ENCODE data around the gene VTCN1. TPM values are rescaled to one million over a fixed set of nuclear protein-coding genes. Genes with fewer than 3 reads are reported as not detected.

Gene VTCN1
- total RNA-seq, 4 donors from 2014 or later, result not detected

GRCh38 chr1:117201808-117202207 is 8.9 kb downstream of the VTCN1 start:
- Histone ChIP-seq H3K36me3 (no peaks in the 10 kb centered on the region), H3K9me3 (no peaks in the 10 kb centered on the region), H3K27ac (no peak overlapping the region), H3K4me1 (no peaks in the 10 kb centered on the region), H3K27me3 (no peaks in the 10 kb centered on the region), H3K4me3 (replicated peaks in 1 of 3) (no peak overlapping the region)
- no peak for TF ChIP-seq POLR2A (IDR thresholded peaks at IDR 0.05)
- TF ChIP-seq, protein P1, sequence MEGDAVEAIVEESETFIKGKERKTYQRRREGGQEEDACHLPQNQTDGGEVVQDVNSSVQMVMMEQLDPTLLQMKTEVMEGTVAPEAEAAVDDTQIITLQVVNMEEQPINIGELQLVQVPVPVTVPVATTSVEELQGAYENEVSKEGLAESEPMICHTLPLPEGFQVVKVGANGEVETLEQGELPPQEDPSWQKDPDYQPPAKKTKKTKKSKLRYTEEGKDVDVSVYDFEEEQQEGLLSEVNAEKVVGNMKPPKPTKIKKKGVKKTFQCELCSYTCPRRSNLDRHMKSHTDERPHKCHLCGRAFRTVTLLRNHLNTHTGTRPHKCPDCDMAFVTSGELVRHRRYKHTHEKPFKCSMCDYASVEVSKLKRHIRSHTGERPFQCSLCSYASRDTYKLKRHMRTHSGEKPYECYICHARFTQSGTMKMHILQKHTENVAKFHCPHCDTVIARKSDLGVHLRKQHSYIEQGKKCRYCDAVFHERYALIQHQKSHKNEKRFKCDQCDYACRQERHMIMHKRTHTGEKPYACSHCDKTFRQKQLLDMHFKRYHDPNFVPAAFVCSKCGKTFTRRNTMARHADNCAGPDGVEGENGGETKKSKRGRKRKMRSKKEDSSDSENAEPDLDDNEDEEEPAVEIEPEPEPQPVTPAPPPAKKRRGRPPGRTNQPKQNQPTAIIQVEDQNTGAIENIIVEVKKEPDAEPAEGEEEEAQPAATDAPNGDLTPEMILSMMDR (IDR thresholded peaks at IDR 0.05), result no peak
- 78 to 85% methylated on average over 1 of the region's 1 CpG for WGBS, 2 donors
- intact Hi-C loops (cut with DNase I), result no loop called here
- DNase-seq, result no peak

GRCh38 chr1:117198097-117198496 is 12.6 kb downstream of the VTCN1 start:
- WGBS, 2 donors, result 86 to 91% methylated on average over 2 of the region's 2 CpGs
- intact Hi-C loops (cut with DNase I), result no loop called here
- TF ChIP-seq POLR2A (IDR thresholded peaks at IDR 0.05), result no peak
- TF ChIP-seq, protein P1 (IDR thresholded peaks at IDR 0.05), result no peak
- Histone ChIP-seq H3K9me3 (no peaks in the 10 kb centered on the region), H3K27me3 (no peaks in the 10 kb centered on the region), H3K36me3 (no peaks in the 10 kb centered on the region), H3K27ac (no peak overlapping the region), H3K4me3 (replicated peaks in 1 of 3) (no peak overlapping the region), H3K4me1 (no peaks in the 10 kb centered on the region)
- no peak for DNase-seq

GRCh38 chr1:117189726-117190125 is 21.0 kb downstream of the VTCN1 start:
- TF ChIP-seq, protein P1 (IDR thresholded peaks at IDR 0.05), result no peak
- Histone ChIP-seq H3K36me3 (no peaks in the 10 kb centered on the region), H3K9me3 (no peaks in the 10 kb centered on the region), H3K4me1 (no peaks in the 10 kb centered on the region), H3K27me3 (no peaks in the 10 kb centered on the region), H3K4me3 (replicated peaks in 1 of 3) (no peak overlapping the region), H3K27ac (no peak overlapping the region)
- no peak for DNase-seq
- 90 to 93% methylated on average over 1 to 2 of the region's 2 CpGs for WGBS, 2 donors
- intact Hi-C loops (cut with DNase I), result no loop called here

DNA sequence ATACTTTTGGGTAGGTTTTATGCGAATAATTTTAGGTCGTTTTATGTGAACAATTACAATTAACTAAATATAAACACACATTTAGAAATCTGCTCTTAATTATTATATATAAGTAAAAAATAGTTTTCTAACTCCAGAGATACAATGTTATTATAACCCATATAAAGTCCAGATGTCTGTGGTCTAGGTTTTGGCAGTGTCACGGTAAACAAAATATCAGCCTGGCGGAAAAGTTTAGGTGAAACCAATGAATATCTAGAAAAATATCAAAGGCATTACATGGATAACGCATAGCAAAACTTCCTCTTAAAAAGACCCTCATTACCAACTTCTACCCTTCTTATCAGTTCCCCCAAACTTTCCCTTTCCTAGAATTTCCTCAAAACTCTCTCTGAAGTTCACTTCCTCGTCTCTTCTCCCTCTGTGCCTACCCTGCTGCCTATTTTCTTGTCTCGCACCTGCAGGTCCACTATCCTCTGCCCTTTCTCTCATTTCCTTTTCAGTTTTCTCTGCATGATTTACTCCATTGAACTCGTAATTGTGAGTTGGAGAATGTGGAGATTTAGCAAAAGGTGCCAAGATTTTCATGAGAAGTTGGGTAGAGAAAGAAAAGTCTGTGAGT is 21.8 kb downstream of the VTCN1 start:
- 60 to 64% methylated on average over 8 of the region's 8 CpGs for WGBS, 2 donors
- H3K27me3 ChIP-seq, result no peaks in the 10 kb centered on the region
- intact Hi-C loops (cut with DNase I), result no loop called here
- H3K27ac ChIP-seq, result no peak overlapping the region
- H3K36me3 ChIP-seq, result no peaks in the 10 kb centered on the region
- TF ChIP-seq, protein P1 (IDR thresholded peaks at IDR 0.05), result no peak
- no peak for TF ChIP-seq POLR2A (IDR thresholded peaks at IDR 0.05)
- DNase-seq, result no peak
- no peaks in the 10 kb centered on the region for H3K4me1 ChIP-seq
- no peak overlapping the region for H3K4me3 ChIP-seq (replicated peaks in 1 of 3)
- no peaks in the 10 kb centered on the region for H3K9me3 ChIP-seq

DNA sequence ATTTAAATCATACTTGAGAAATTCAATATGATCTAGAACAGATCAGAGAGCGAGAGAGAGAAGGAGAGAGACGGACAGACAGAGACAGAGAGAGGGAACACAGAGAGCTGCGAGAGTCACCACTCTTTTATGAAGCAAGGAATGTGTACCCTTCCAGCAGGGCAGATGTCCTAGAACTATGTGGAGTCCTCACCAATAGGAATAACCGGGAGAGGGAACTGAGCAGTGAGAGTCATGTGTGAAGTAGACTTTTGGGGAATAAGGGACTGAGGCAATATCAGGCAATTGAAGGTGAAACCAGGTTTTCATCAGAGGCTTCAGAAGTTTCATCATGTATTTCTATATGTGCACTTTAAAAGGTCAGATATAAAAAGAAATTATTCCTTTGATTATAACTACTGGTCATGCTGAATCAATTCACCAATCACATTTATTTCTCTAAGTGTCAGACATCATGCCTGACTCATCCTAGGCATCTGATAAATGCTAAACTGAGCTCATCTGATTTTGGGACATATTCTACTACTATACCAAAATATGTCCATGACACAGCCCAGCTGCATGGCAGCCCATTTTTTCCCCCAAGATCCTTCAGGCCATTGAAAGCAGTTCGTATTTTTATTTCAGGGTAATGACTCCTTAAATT is 22.4 kb downstream of the VTCN1 start:
- no peaks in the 10 kb centered on the region for H3K27me3 ChIP-seq
- WGBS, 2 donors, result 81 to 84% methylated on average over 5 of the region's 5 CpGs

More for the DNA sequence above, 22.4 kb downstream of the VTCN1 start:
- Histone ChIP-seq H3K27ac (no peak overlapping the region), H3K9me3 (no peaks in the 10 kb centered on the region), H3K4me3 (replicated peaks in 1 of 3) (no peak overlapping the region), H3K36me3 (no peaks in the 10 kb centered on the region), H3K4me1 (no peaks in the 10 kb centered on the region)
- intact Hi-C loops (cut with DNase I), result no loop called here
- TF ChIP-seq, protein P1 (IDR thresholded peaks at IDR 0.05), result no peak
- TF ChIP-seq POLR2A (IDR thresholded peaks at IDR 0.05), result no peak
- no peak for DNase-seq
